Mucosa of rectum (tissue), 2 donors: ENCODE data around the gene SLC25A21.
"Not testable (repeated sequence)": the region's sequence is repeated elsewhere in the genome, so short reads cannot be mapped to it uniquely, and the experiment has no call there.

Source experiments
- H3K27ac ChIP-seq, 2 donors: one replicate each; pipeline ENCODE4 v1.7.0; 2013; ENCODE audit warnings: inconsistent platforms in 2 of 2, low read depth in 2 of 2, low read length in 2 of 2
- H3K27me3 ChIP-seq, 2 donors: one replicate each; pipeline ENCODE4 v1.7.0; 2013; ENCODE audit warnings: low read length in 2 of 2; ENCODE audit not compliant: control insufficient read depth in 2 of 2, insufficient read depth in 2 of 2
- H3K36me3 ChIP-seq, 2 donors: one replicate each; pipeline ENCODE4 v1.7.0; 2013; ENCODE audit warnings: low read length in 2 of 2; ENCODE audit not compliant: control insufficient read depth in 2 of 2, insufficient read depth in 2 of 2
- H3K4me1 ChIP-seq, 2 donors: one replicate each; pipeline ENCODE4 v1.7.0; 2013; ENCODE audit warnings: low read length in 2 of 2, mild to moderate bottlenecking in 1 of 2; ENCODE audit not compliant: control insufficient read depth in 2 of 2, insufficient read depth in 2 of 2
- H3K4me3 ChIP-seq, 2 donors: one replicate each; pipeline ENCODE4 v1.7.0; 2013; ENCODE audit warnings: low read length in 2 of 2
- H3K9ac ChIP-seq, 2 donors: one replicate each; pipeline ENCODE4 v1.7.0; 2013; ENCODE audit warnings: low read length in 2 of 2, low read depth in 1 of 2, mild to moderate bottlenecking in 1 of 2
- H3K9me3 ChIP-seq, 2 donors: one replicate each; pipeline ENCODE4 v1.7.0; 2013; ENCODE audit warnings: low read length in 2 of 2; ENCODE audit not compliant: control insufficient read depth in 2 of 2
- donor health status: healthy.
- donor health status: Normal muscosa, but diverticular disease.

SLC25A21 gene

GRCh38 chr14:36996857-36997590 is 175.4 kb downstream of the SLC25A21 start:
- H3K27me3 ChIP-seq: no peaks in the 10 kb centered on the region
- no peaks in the 10 kb centered on the region for H3K36me3 ChIP-seq
- H3K27ac ChIP-seq: no peak overlapping the region
- H3K9me3 ChIP-seq: no peaks in the 10 kb centered on the region
- H3K4me3 ChIP-seq: no peak overlapping the region
- no peaks in the 10 kb centered on the region for H3K4me1 ChIP-seq
- no peak overlapping the region for H3K9ac ChIP-seq

DNA sequence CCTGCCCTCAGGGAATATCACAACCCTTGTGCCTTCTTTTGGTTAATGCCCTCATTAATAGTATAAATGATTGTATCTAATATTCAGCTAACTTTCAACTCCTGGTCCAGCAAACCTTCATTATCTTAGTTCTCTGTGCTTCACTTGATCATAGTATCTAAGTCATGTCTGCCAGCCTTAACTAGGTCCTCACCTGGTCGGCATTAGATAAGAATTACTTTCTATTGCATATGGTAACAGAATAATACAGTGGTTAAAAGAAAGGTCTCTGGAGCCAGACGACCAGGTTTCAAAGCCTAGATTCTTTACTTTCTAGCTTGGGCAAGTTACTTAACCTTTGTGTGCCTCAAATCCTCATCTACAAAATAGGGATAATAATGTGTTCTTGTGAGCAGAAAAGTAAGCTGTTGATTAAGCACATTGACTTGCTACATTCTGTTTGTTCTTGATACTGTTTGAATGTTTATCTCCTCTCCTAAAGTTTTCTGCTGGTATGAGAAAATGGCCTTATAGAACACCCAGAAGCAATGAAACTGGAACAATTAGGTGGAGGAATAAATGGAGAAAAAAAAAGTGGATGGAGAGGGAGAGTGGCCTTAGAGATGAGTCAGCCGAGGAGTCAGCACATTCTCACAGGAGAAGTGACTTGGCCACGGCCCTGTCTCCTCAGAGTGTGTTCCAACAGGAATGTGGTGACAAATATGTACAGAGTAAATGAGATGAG is 176.1 kb downstream of the SLC25A21 start:
- H3K9ac ChIP-seq: no peak overlapping the region
- no peaks in the 10 kb centered on the region for H3K4me1 ChIP-seq
- no peak overlapping the region for H3K4me3 ChIP-seq
- H3K27ac ChIP-seq: no peak overlapping the region
- H3K9me3 ChIP-seq: no peaks in the 10 kb centered on the region
- no peaks in the 10 kb centered on the region for H3K27me3 ChIP-seq
- no peaks in the 10 kb centered on the region for H3K36me3 ChIP-seq

- Histone ChIP-seq H3K27ac (no peak overlapping the region), H3K36me3 (no peaks in the 10 kb centered on the region), H3K9ac (no peak overlapping the region), H3K9me3 (no peaks in the 10 kb centered on the region), H3K4me3 (no peak overlapping the region), H3K27me3 (no peaks in the 10 kb centered on the region), H3K4me1 (no peaks in the 10 kb centered on the region)
Observed at GRCh38 chr14:36989806-36990205, 182.6 kb downstream of the SLC25A21 start.

DNA sequence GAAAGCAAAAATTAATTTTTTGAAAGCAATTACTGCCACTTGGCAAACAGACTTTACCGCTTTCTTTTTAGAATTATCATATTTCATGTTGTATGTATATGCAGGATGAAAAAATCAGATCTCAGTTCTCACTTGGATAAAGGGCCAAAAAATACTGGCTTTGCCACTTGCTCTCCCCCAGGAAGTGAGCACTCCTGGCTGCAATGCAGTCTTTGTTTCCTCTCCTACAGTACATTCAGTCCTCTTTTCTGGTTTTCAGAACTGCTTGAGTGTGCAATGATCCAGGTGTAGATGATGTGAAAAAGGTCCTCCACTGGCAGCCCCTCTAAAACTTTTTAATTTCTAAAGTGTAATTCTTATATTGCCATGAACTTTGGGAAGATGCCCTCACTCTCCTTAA is 183.4 kb downstream of the SLC25A21 start:
- H3K27ac ChIP-seq: no peak overlapping the region
- H3K36me3 ChIP-seq: no peaks in the 10 kb centered on the region
- H3K9me3 ChIP-seq: no peaks in the 10 kb centered on the region
- H3K4me1 ChIP-seq: no peaks in the 10 kb centered on the region
- no peak overlapping the region for H3K9ac ChIP-seq
- H3K27me3 ChIP-seq: no peaks in the 10 kb centered on the region
- no peak overlapping the region for H3K4me3 ChIP-seq

- H3K36me3 ChIP-seq: no peaks in the 10 kb centered on the region
- no peaks in the 10 kb centered on the region for H3K27me3 ChIP-seq
- H3K9me3 ChIP-seq: no peaks in the 10 kb centered on the region
- H3K4me3 ChIP-seq: no peak overlapping the region
- H3K9ac ChIP-seq: no peak overlapping the region
- no peaks in the 10 kb centered on the region for H3K4me1 ChIP-seq
- no peak overlapping the region for H3K27ac ChIP-seq
Observed at GRCh38 chr14:36988568-36988967, 183.8 kb downstream of the SLC25A21 start.

DNA sequence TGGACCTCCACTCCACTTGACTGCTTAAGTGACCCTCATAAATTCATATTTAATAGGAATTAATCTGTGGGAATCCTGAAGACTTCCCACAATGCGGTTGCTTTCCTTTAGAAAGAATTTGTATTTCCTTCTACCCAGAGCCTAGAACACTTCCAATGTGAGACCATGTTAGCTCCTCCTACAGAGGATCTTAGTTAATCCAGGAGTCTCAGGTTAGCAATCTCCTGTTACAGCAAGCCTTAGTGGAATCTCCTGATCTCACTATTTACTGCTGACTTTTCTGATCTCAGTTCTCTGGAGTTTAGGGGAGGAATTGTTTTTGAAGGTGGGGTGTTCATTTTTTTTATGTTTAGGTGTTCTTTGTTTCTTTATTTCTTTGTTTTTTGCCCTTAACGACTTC is 186.0 kb downstream of the SLC25A21 start:
- Histone ChIP-seq H3K27ac (no peak overlapping the region), H3K9ac (no peak overlapping the region), H3K4me1 (no peaks in the 10 kb centered on the region), H3K36me3 (no peaks in the 10 kb centered on the region), H3K27me3 (no peaks in the 10 kb centered on the region), H3K9me3 (no peaks in the 10 kb centered on the region), H3K4me3 (no peak overlapping the region)

DNA sequence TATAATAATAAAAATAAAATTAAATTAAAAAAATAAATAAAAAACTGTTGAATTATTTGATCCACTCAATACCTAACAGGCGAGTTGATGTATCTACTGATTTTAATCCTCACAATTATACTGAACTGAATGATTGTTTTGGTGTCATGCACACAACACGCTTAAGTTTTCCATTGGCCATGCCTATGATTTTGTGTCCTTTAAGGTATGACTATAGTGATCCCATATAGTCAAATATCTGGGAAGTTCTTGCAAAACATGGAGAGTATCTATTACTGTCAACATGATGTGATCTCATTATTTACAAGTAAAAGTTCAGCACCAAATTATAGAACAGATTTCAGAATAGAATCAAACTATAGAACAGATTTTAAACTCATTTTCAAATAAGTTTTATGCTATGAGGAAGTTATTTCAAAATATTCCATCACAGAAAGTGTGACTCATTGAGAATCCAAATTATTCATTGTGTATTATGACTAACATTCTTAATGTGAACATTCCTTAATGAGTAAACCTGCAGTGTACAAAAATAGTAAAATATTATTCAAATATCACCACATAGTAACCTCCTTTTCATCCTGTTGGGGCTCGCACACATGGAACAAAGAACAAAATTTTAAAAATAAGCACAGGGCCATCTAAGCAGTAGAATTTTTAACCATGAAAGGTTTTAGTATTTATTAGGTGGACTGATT is 190.4 kb downstream of the SLC25A21 start:
- Histone ChIP-seq H3K4me1 (no peaks in the 10 kb centered on the region), H3K9me3 (no peaks in the 10 kb centered on the region), H3K27ac (no peak overlapping the region), H3K4me3 (no peak overlapping the region), H3K9ac (no peak overlapping the region), H3K27me3 (no peaks in the 10 kb centered on the region), H3K36me3 (no peaks in the 10 kb centered on the region)

DNA sequence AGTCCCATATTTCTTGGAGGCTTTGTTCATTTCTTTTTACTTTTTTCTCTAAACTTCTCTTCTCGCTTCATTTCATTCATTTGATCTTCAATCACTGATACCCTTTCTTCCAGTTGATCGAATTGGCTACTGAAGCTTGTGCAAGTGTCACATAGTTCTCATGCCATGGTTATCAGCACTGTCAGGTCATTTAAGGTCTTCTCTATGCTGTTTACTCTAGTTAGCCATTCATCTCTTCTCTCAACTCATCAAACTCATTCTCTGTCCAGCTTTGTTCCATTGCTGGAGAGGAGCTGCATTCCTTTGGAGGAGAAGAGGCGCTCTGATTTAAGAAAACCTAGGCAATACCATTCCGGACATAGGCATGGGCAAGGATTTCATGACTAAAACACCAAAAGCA is 192.0 kb downstream of the SLC25A21 start:
- not testable (repeated sequence) for H3K4me3 ChIP-seq, H3K9ac ChIP-seq, H3K4me1 ChIP-seq, H3K27ac ChIP-seq, H3K36me3 ChIP-seq, H3K9me3 ChIP-seq, H3K27me3 ChIP-seq

- Histone ChIP-seq H3K27ac (no peak overlapping the region), H3K4me1 (no peaks in the 10 kb centered on the region), H3K36me3 (no peaks in the 10 kb centered on the region)
Observed at GRCh38 chr14:36979863-36980262, 192.5 kb downstream of the SLC25A21 start.

DNA sequence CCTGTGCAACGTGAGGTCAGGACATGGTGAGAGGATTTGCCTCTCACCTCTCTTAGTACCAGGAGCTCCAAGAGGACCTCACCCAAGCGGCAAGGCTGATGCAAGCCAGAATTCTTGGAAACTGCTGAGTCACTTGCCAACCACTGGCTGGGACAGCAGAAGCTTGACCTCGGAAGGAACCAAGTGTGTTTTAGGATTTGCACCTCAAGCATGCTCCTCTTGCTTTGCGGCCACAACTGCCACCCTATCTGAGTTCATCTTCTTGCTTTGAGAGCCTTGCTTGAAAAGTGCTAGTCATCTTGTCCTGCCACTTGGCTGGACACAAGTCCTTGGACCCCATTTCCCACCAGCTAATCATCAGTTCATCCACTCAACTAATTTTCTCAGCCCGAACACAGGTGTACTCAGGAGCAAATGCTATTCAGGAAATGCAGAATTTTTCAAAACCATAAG is 195.8 kb downstream of the SLC25A21 start:
- no peak overlapping the region for H3K4me3 ChIP-seq
- no peaks in the 10 kb centered on the region for H3K9me3 ChIP-seq
- H3K4me1 ChIP-seq: no peaks in the 10 kb centered on the region
- H3K27ac ChIP-seq: no peak overlapping the region
- no peaks in the 10 kb centered on the region for H3K27me3 ChIP-seq
- H3K36me3 ChIP-seq: no peaks in the 10 kb centered on the region
- no peak overlapping the region for H3K9ac ChIP-seq

More at GRCh38 chr14:36979863-36980262, 192.5 kb downstream of the SLC25A21 start:
- no peaks in the 10 kb centered on the region for H3K27me3 ChIP-seq
- H3K4me3 ChIP-seq: no peak overlapping the region
- H3K9me3 ChIP-seq: no peaks in the 10 kb centered on the region
- no peak overlapping the region for H3K9ac ChIP-seq
